Activated naive CD4-positive, alpha-beta T cell treated with anti-CD3 and anti-CD28 coated beads for 36 hours (primary cell): ENCODE results near the gene ANKS1A. TPM values are rescaled to one million over a fixed set of nuclear protein-coding genes. Genes with fewer than 3 reads are reported as not detected.
"Not testable (repeated sequence)": the region's sequence is repeated elsewhere in the genome, so short reads cannot be mapped to it uniquely, and the experiment has no call there.

Source experiments
- CTCF ChIA-PET: fragments of 350-600 bp; sonication (Branson Sonifier 250); formaldehyde crosslinking; loops from one replicate; lab custom pipeline; 2021; ENCODE audit warnings: antibody characterized with exemption; lab: Charles Lee
- DNase-seq: peaks from one replicate; pipeline ENCODE4 v3.0.0-alpha.2; 2020
- H3K27ac Mint-ChIP-seq: one replicate; pipeline ENCODE4 v1.8.0; 2021; ENCODE audit warnings: mild to moderate bottlenecking, mixed read lengths
- H3K27me3 Mint-ChIP-seq: one replicate; pipeline ENCODE4 v1.8.0; 2021; ENCODE audit warnings: low read depth, mixed read lengths
- H3K36me3 Mint-ChIP-seq: one replicate; pipeline ENCODE4 v1.8.0; 2021; ENCODE audit warnings: low read depth, mixed read lengths
- H3K4me1 Mint-ChIP-seq: one replicate; pipeline ENCODE4 v1.8.0; 2021; ENCODE audit warnings: low read depth, mixed read lengths
- H3K4me3 Mint-ChIP-seq: one replicate; pipeline ENCODE4 v1.8.0; 2021; ENCODE audit warnings: mild to moderate bottlenecking, moderate library complexity, mixed read lengths
- H3K9me3 Mint-ChIP-seq: one replicate; pipeline ENCODE4 v1.8.0; 2021; ENCODE audit warnings: mixed read lengths
- intact Hi-C: fragments of 100-400 bp; cut with micrococcal nuclease; formaldehyde crosslinking; loops from one replicate; pipeline ENCODE4 v1.15.1; 2023
- total RNA-seq, 2 experiments: library from RNA; stranded (reverse); gene quantifications; one replicate each; pipeline ENCODE4 v1.2.3, GENCODE V29; 2021

ANKS1A gene, protein sequence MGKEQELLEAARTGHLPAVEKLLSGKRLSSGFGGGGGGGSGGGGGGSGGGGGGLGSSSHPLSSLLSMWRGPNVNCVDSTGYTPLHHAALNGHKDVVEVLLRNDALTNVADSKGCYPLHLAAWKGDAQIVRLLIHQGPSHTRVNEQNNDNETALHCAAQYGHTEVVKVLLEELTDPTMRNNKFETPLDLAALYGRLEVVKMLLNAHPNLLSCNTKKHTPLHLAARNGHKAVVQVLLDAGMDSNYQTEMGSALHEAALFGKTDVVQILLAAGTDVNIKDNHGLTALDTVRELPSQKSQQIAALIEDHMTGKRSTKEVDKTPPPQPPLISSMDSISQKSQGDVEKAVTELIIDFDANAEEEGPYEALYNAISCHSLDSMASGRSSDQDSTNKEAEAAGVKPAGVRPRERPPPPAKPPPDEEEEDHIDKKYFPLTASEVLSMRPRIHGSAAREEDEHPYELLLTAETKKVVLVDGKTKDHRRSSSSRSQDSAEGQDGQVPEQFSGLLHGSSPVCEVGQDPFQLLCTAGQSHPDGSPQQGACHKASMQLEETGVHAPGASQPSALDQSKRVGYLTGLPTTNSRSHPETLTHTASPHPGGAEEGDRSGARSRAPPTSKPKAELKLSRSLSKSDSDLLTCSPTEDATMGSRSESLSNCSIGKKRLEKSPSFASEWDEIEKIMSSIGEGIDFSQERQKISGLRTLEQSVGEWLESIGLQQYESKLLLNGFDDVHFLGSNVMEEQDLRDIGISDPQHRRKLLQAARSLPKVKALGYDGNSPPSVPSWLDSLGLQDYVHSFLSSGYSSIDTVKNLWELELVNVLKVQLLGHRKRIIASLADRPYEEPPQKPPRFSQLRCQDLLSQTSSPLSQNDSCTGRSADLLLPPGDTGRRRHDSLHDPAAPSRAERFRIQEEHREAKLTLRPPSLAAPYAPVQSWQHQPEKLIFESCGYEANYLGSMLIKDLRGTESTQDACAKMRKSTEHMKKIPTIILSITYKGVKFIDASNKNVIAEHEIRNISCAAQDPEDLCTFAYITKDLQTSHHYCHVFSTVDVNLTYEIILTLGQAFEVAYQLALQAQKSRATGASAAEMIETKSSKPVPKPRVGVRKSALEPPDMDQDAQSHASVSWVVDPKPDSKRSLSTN
- total RNA-seq: 1 to 10 TPM; 6.5 to 6.8 TPM

DNA sequence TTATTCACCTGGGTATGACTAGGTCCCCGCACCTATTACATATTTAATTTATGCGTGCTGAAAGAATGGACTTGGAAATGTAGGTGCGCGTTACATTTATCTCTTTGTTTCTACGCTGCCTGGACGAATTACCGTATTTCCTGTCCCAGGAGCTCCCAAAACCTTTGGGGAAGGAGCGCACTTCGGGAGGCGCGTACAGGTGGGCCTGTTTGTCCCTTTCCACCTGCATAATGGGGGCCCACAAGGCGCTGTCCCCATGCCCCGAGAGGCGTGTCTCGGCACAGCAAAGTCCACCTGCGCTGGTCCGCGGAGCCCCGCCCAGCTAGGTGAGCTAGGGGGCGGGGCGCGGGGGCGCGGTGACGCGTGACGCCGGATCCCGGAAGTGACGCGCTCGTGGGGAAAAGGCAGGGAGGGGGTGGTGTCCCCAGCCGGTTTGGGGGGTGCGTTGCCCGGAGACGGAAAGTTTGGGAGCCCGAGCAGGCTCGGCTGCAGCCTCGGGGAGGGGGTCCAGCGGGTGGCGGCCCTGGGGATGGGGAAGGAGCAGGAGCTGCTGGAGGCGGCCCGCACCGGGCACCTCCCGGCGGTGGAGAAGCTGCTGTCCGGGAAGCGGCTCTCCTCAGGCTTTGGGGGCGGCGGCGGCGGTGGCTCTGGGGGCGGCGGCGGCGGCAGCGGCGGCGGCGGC lies at the start of gene ANKS1A:
TSS of gene ANKS1A (plus strand) at position 382 of the 682 bp plus-strand sequence. CDS start at position 530, 148 bp downstream.
- Mint-ChIP-seq H3K27ac (peak within 1 kb of the TSS; percentile 96), H3K36me3 (peaks cover 9% of the 10 kb centered on the region), H3K4me3 (peak within 1 kb of the TSS; percentile 99), H3K27me3 (no peaks in the 10 kb centered on the region), H3K9me3 (no peaks in the 10 kb centered on the region), H3K4me1 (peaks cover 44% of the 10 kb centered on the region)
- CTCF ChIA-PET: interaction anchor here (1.3 to 1.5 kb wide), 2 partner anchors 97 to 235 kb away, joined by 4 to 6 read pairs; partner anchors contain the start of gene BLTP3A
- peak; percentile 90 for DNase-seq
- intact Hi-C loops: loop anchor here (1.0 kb wide), 4 partner anchors 23 to 665 kb away; partner anchors contain the start of genes BLTP3A and SNRPC

DNA sequence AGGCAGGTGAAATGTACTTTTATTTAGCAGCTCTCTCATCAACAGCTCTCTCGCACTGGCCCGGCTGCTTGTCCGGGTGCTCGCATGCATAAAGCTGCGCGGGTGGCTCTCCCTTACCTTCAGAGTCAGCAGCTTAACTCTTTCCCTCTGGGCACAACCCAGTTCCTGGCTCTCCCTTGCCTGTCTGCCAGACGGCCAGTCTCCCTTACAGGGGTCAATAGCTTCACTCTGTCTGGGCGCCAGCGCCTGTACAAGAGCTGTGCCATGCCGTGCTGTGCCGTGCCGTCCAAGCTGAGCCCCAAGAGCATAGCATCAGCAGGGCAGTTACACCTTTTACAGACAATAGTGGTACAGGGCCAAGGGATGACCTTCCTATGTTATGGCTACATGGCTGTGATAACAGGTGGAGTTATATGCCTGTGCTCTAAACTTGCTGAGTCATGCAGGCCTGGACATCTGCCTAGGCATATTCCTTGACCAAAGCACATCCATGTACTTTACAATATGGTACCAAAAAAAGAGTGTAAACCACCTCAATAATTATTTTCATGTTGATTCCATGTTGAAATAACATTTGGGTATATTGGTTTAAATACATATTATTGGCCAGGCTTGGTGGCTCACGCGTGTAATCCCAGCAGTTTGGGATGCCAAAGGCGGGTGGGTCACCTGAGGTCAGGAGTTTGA lies 49.2 kb upstream of the ANKS1A start:
- H3K27ac Mint-ChIP-seq: no peak overlapping the region
- peaks cover 2% of the 10 kb centered on the region for H3K4me1 Mint-ChIP-seq
- no peaks in the 10 kb centered on the region for H3K27me3 Mint-ChIP-seq
- no peak for DNase-seq
- peaks cover 10% of the 10 kb centered on the region for H3K36me3 Mint-ChIP-seq
- no peak overlapping the region for H3K4me3 Mint-ChIP-seq
- H3K9me3 Mint-ChIP-seq: no peaks in the 10 kb centered on the region
- CTCF ChIA-PET: no interaction called here
- intact Hi-C loops: no loop called here

DNA sequence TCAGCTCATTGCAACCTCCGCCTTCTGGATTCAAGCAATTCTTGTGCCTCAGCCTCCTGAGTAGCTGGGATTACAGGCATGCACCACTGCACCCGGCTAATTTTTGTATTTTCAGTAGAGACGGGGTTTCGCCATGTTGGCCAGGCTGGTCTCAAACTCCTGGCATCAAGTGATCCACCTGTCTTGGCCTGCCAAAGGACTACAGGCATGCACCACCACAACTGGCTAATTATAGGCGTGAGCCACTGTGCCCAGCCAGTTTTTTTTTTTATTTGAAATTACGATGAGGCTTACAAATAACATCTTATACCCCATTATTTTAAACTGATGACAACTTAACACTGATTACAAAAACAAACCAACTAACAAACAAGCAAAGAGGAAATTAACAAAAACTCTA lies 40.0 kb upstream of the ANKS1A start:
- H3K27ac Mint-ChIP-seq: not testable (repeated sequence)
- peaks cover 19% of the 10 kb centered on the region for H3K36me3 Mint-ChIP-seq
- CTCF ChIA-PET: interaction anchor here (0.7 kb wide), 1 partner anchor 767 kb away, joined by 3 read pairs; no protein-coding TSS in a partner anchor

DNA sequence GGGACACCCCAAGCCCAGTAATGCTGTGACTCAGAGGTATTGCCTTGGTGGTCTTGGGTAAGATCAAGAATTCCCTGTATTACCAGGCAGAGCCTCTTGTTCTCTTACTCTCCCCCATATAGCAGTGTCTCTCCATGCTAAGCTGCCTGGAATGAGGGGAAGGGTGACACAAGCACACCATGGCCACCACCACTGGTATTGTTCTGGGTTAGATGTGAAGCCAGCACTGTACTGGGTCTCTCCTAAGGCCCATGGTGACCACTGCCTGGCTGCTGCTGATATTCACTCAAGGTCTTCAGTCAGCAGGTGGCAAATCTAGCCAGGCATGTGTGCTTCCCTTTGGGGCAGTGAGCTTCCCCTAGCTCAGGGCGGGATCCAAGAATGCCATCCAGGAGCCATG lies 37.7 kb upstream of the ANKS1A start:
- Mint-ChIP-seq H3K27ac (no peak overlapping the region), H3K4me3 (no peak overlapping the region), H3K4me1 (no peaks in the 10 kb centered on the region), H3K36me3 (peaks cover 17% of the 10 kb centered on the region), H3K9me3 (no peaks in the 10 kb centered on the region), H3K27me3 (no peaks in the 10 kb centered on the region)
- CTCF ChIA-PET: no interaction called here
- intact Hi-C loops: no loop called here
- no peak for DNase-seq

More for the DNA sequence above, 40.0 kb upstream of the ANKS1A start:
- H3K27me3 Mint-ChIP-seq, intact Hi-C loops, H3K4me3 Mint-ChIP-seq, H3K9me3 Mint-ChIP-seq, H3K4me1 Mint-ChIP-seq, DNase-seq: not testable (repeated sequence)

DNA sequence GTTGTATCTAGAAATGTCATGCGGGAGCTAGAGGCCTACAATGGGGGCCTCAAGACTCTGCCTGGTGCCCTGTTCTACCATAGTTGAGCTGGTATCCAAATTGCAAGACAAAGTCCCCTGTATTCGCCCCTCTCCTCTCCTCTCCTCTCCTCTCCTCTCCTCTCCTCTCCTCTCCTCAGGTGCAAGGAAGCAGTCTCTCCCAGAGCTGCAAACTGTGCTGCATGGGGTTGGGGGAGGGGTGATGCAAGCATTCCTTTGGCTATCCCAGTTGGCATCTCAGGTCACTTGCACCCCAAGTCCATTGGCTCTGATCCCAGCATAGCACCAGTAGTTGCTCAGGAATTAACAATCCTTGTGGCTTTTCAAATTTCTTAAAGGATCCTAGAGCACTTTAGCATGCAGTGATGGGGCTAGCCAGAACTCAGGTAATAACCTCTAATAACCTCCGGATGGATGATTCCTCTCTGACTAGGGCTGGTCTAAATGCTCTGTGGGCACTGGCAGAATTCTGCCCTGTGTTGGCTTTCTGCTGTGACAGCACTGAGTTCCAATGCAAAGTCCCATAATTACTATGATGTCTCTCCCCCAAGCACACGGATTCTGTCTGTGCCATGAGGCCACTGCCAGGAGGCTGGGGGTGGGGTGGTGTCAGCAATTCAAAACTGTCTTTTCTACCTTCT lies 36.5 kb upstream of the ANKS1A start:
- intact Hi-C loops: no loop called here
- Mint-ChIP-seq H3K27me3 (no peaks in the 10 kb centered on the region), H3K4me1 (peaks cover 4% of the 10 kb centered on the region), H3K9me3 (no peaks in the 10 kb centered on the region), H3K27ac (no peak overlapping the region), H3K4me3 (no peak overlapping the region), H3K36me3 (peaks cover 25% of the 10 kb centered on the region)
- DNase-seq: no peak
- CTCF ChIA-PET: no interaction called here

DNA sequence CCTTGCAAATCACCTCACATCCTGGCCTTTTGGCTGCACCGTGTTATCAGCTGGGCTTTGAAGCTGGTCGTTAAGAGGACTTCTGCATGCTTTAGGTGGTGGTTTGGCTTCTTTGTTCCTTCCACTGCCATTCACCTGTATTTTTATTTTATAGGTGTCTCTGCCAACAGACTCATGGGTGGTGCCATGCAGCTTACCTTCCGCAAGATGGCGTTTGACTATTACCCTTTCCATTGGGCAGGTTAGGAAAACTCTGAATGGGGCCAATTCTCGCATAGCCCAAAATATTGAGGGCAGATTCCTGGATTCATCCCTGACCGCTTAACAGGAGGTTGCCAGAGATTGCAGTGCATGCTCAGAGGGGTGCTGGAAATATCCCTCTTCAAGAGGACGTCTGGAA lies 33.6 kb upstream of the ANKS1A start:
- Mint-ChIP-seq H3K27me3 (no peaks in the 10 kb centered on the region), H3K36me3 (peaks cover 23% of the 10 kb centered on the region), H3K4me3 (no peak overlapping the region), H3K4me1 (peaks cover 4% of the 10 kb centered on the region), H3K27ac (no peak overlapping the region), H3K9me3 (no peaks in the 10 kb centered on the region)
- CTCF ChIA-PET: no interaction called here
- no peak for DNase-seq
- intact Hi-C loops: no loop called here

DNA sequence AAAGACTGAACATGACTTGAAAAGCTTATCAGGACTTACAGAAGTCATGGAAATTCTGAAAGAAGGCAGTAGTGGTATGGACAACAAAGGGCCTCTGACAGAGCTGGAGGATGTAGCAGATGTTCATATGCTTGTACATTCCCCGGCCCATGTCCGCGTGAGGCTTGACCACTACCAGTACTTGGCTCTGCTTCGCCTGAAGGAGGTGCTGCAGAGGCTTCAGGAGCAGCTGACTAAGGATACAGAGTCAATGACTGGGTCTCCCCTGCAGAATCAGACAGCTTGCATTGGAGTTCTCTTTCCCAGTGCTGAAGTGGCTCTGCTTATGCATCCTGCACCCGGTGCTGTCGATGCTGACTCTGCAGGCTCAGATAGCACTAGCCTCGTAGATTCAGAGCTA lies 30.4 kb upstream of the ANKS1A start:
- Mint-ChIP-seq H3K4me3 (no peak overlapping the region), H3K27ac (no peak overlapping the region), H3K4me1 (peaks cover 4% of the 10 kb centered on the region), H3K9me3 (no peaks in the 10 kb centered on the region), H3K27me3 (no peaks in the 10 kb centered on the region), H3K36me3 (peaks cover 21% of the 10 kb centered on the region)
- DNase-seq: no peak
- intact Hi-C loops: no loop called here
- CTCF ChIA-PET: interaction anchor here (1.6 kb wide), 1 partner anchor 382 kb away, joined by 4 read pairs; no protein-coding TSS in a partner anchor

DNA sequence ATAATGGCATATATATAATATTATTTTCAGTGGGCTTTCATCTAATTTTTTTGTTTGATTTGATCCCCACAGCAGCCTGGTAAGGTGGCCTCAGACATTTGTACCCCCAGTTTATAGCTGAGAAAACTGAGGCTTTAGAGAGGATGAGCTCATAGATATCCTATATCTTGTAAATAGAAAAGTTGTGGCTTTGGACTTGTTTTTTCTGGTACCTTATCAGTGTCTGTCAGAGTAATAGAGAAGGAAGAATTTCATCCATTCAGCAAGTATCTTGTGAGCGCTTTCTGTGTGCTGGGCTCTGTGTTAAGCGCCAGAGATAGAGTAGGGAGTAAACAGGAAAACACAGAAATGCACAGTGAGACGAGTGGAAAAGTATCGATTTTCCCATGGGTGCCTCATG lies 29.1 kb upstream of the ANKS1A start:
- Mint-ChIP-seq H3K27me3 (no peaks in the 10 kb centered on the region), H3K4me3 (no peak overlapping the region), H3K36me3 (peaks cover 21% of the 10 kb centered on the region), H3K4me1 (peaks cover 4% of the 10 kb centered on the region), H3K27ac (no peak overlapping the region), H3K9me3 (no peaks in the 10 kb centered on the region)
- CTCF ChIA-PET: no interaction called here
- intact Hi-C loops: no loop called here
- DNase-seq: no peak

DNA sequence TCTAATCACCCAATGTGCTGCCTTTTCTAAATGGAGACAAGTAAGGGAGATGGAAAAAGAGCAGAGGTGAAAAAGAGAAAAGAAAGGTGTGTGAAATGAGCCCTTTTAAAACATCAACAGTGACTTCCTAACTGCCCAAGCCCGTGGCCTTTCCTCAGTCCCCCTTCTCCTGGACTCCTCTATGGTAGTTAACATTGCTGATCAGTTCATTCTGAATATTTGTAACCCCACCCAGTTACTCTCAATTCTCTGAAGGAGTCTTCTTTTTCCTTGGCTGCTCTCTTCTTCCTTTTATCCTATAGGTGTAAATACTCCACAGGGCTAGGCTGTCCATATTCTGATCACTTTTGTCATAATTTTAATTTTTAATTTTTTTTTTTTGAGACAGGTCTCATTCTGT lies 28.3 kb upstream of the ANKS1A start:
- H3K27ac Mint-ChIP-seq: no peak overlapping the region
- no peak overlapping the region for H3K4me3 Mint-ChIP-seq
- CTCF ChIA-PET: no interaction called here
- H3K36me3 Mint-ChIP-seq: peaks cover 23% of the 10 kb centered on the region
- H3K4me1 Mint-ChIP-seq: peaks cover 4% of the 10 kb centered on the region
- DNase-seq: no peak
- intact Hi-C loops: no loop called here
- no peaks in the 10 kb centered on the region for H3K27me3 Mint-ChIP-seq
- no peaks in the 10 kb centered on the region for H3K9me3 Mint-ChIP-seq

DNA sequence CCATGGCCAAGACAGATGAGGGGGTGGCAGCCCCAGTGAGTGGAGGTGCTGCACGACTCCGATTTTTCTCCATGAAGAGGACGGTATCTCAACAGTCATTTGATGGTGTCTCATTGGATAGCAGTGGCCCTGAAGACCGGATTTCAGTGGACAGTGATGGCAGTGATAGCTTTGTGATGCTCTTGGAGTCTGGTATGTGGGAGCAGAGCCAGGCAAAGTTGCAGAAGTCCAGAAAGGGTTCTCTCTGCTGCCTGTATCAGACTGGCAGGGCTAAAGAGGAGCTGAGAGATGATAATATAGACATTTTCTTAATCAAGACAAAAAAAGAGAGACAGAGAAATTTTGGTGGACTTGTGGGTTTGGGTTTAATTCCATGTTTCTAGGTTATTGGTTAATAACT lies 25.0 kb upstream of the ANKS1A start:
- Mint-ChIP-seq H3K9me3 (no peaks in the 10 kb centered on the region), H3K27me3 (no peaks in the 10 kb centered on the region), H3K36me3 (peaks cover 14% of the 10 kb centered on the region), H3K4me3 (no peak overlapping the region), H3K4me1 (no peaks in the 10 kb centered on the region), H3K27ac (no peak overlapping the region)
- intact Hi-C loops: no loop called here
- no peak for DNase-seq
- CTCF ChIA-PET: interaction anchor here (0.8 kb wide), 1 partner anchor 181 kb away, joined by 3 read pairs; no protein-coding TSS in a partner anchor

DNA sequence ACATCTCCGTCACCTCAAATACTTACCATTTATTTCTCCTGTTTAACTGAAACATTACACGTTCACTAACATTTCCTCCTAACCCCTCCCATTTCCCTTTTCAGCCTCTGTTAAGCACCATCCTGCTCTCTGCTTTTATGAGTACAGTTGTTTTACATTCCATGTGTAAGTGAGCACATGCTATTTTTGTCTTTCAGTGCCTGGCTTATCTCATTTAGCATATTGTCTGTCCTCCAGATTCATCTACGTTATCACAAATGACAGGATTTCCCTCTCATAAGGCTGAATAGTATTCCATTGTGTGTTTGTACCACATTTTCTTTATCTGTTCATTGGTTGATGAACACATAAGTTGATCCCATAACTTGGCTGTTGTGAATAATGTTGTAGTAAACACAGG lies 23.9 kb upstream of the ANKS1A start:
- DNase-seq: no peak
- intact Hi-C loops: no loop called here
- Mint-ChIP-seq H3K27ac (no peak overlapping the region), H3K4me1 (no peaks in the 10 kb centered on the region), H3K36me3 (peaks cover 11% of the 10 kb centered on the region), H3K27me3 (no peaks in the 10 kb centered on the region), H3K9me3 (no peaks in the 10 kb centered on the region), H3K4me3 (no peak overlapping the region)
- CTCF ChIA-PET: no interaction called here
